GM12878 (cell line): Measurements from ENCODE around the gene LINGO1. TPM values are rescaled to one million over a fixed set of nuclear protein-coding genes. Genes with fewer than 3 reads are reported as not detected.

Experiments used
- ATAC-seq: fragments of 200-7000 bp; cut with Tn5 transposase; 3 replicates; pipeline ENCODE4 v1.9.1; 2020; ENCODE audit warnings: mild to moderate bottlenecking, moderate library complexity
- BruUV-seq: library from RNA; stranded (reverse); fragments of 400-500 nt; replicated peaks from 2 replicates; lab custom pipeline; 2021; lab: Mats Ljungman, UMichigan
- CTCF ChIA-PET: fragments of 300-600 bp; sonication (Branson Sonifier 250); formaldehyde crosslinking; extraction: SDS; loops from one replicate; lab custom pipeline; 2021; ENCODE audit warnings: inconsistent platforms; lab: Yijun Ruan, JAX
- POLR2A ChIA-PET: fragments of 350-600 bp; formaldehyde crosslinking; extraction: SDS; loops from one replicate; lab custom pipeline; 2021; ENCODE audit warnings: inconsistent platforms; lab: Charles Lee
- RAD21 ChIA-PET: fragments of 300-600 bp; sonication (Branson Sonifier 250); formaldehyde crosslinking; loops from one replicate; lab custom pipeline; 2023; ENCODE audit warnings: antibody characterized with exemption; ENCODE audit not compliant: unreplicated experiment; lab: Charles Lee
- SMC1A ChIA-PET: fragments of 300-600 bp; sonication (Branson Sonifier 250); formaldehyde crosslinking; loops from one replicate; lab custom pipeline; 2023; ENCODE audit not compliant: unreplicated experiment, uncharacterized antibody; lab: Charles Lee
- DNase-seq: peaks from one replicate; pipeline ENCODE4 v3.0.0-alpha.2; 2011; ENCODE audit warnings: low read depth, low spot score
- FAIRE-seq: peaks from 3 replicates; lab custom pipeline; 2011; peaks lifted over from hg19 to GRCh38; lab: Jason Lieb, UNC
- H2AFZ ChIP-seq: 2 replicates; pipeline ENCODE4 v1.6.0; 2011; ENCODE audit warnings: low read depth, low read length, control low read depth; ENCODE audit not compliant: control insufficient read depth
- H3K27ac ChIP-seq: 2 replicates; pipeline ENCODE4 v1.5.1; 2011; ENCODE audit warnings: control low read depth; ENCODE audit not compliant: control insufficient read depth, insufficient read depth
- H3K27me3 ChIP-seq, 2 experiments: replicated peaks in 1 of 2; 2 replicates each; pipeline versions ENCODE4 v1.6.0 to v1.6.1; 2011; ENCODE audit warnings: low read length in 1 of 2; ENCODE audit not compliant: control insufficient read depth in 2 of 2, insufficient read depth in 2 of 2
- H3K36me3 ChIP-seq, 2 experiments: 2 replicates each; pipeline ENCODE4 v1.5.1; 2011; ENCODE audit warnings: low read length in 1 of 2; ENCODE audit not compliant: control insufficient read depth in 2 of 2, insufficient read depth in 2 of 2
- H3K4me1 ChIP-seq: 2 replicates; pipeline ENCODE4 v1.6.1; 2011; ENCODE audit warnings: mild to moderate bottlenecking, low read length, moderate library complexity, mixed read lengths; ENCODE audit not compliant: control insufficient read depth, insufficient read depth
- H3K4me2 ChIP-seq: 2 replicates; pipeline ENCODE4 v1.6.0; 2011; ENCODE audit warnings: control low read depth; ENCODE audit not compliant: control insufficient read depth, insufficient read depth
- H3K4me3 ChIP-seq: fragments of 200-600 bp; sonication (generic); 2 replicates; pipeline ENCODE4 v1.5.1; 2016
- H3K79me2 ChIP-seq: 2 replicates; pipeline ENCODE4 v1.6.0; 2011; ENCODE audit warnings: low read length; ENCODE audit not compliant: control insufficient read depth, insufficient read depth
- H3K9ac ChIP-seq: 2 replicates; pipeline ENCODE4 v1.8.0; 2011; ENCODE audit warnings: low read length, control low read depth, mixed read lengths; ENCODE audit not compliant: control insufficient read depth, insufficient read depth
- H3K9me3 ChIP-seq: replicated peaks from 3 replicates; pipeline ENCODE4 v1.5.1; 2011; ENCODE audit warnings: mild to moderate bottlenecking, low read length; ENCODE audit not compliant: control insufficient read depth, insufficient read depth
- H4K20me1 ChIP-seq: 2 replicates; pipeline ENCODE4 v1.6.0; 2011; ENCODE audit not compliant: control insufficient read depth, insufficient read depth
- ATF2 ChIP-seq: IDR thresholded peaks from 2 replicates; pipeline ENCODE4 v1.6.1; 2012; ENCODE audit warnings: low read length, inconsistent platforms
- ATF3 ChIP-seq: IDR thresholded peaks from 2 replicates; pipeline ENCODE4 v1.6.1; 2011; ENCODE audit warnings: low read depth, mild to moderate bottlenecking, low read length, moderate library complexity, borderline replicate concordance; ENCODE audit errors: extremely low read depth
- CUX1 ChIP-seq: IDR thresholded peaks from 2 replicates; pipeline ENCODE4 v1.6.1; 2012; ENCODE audit warnings: improper control_type of control experiment, low read depth, low read length; ENCODE audit not compliant: insufficient replicate concordance
- E2F4 ChIP-seq: IDR thresholded peaks from 2 replicates; pipeline ENCODE4 v1.6.1; 2012; ENCODE audit warnings: low read depth, low read length, improper control_type of control experiment
- ETV6 ChIP-seq, 2 experiments: fragments of 450-650 bp in 1 of 2; IDR thresholded peaks in 1 of 2; conservative IDR thresholded peaks in 1 of 2; 2 replicates each; pipeline ENCODE4 v1.6.1; 2014; ENCODE audit warnings: antibody characterized with exemption in 1 of 2, borderline replicate concordance in 1 of 2, low read depth in 1 of 2, mild to moderate bottlenecking in 1 of 2, moderate library complexity in 1 of 2
- FOXK2 ChIP-seq: fragments of 450-650 bp; IDR thresholded peaks from 2 replicates; pipeline ENCODE4 v1.6.1; 2017; ENCODE audit warnings: mild to moderate bottlenecking, moderate library complexity
- MAX ChIP-seq: IDR thresholded peaks from 2 replicates; pipeline ENCODE4 v1.6.1; 2012; ENCODE audit warnings: low read depth, low read length, improper control_type of control experiment
- NBN ChIP-seq: fragments of 450-650 bp; IDR thresholded peaks from 2 replicates; pipeline ENCODE4 v1.6.1; 2016
- RAD21 ChIP-seq: IDR thresholded peaks from 2 replicates; pipeline ENCODE4 v1.6.1; 2011; ENCODE audit warnings: mild to moderate bottlenecking, low read depth, low read length, moderate library complexity; ENCODE audit not compliant: insufficient read depth
- SMAD1 ChIP-seq: fragments of 450-650 bp; IDR thresholded peaks from 2 replicates; pipeline ENCODE4 v1.6.1; 2018; ENCODE audit warnings: mild to moderate bottlenecking, low read depth; ENCODE audit not compliant: partially characterized antibody
- SRF ChIP-seq, 2 experiments: IDR thresholded peaks; 2 replicates each; pipeline ENCODE4 v1.6.1; 2011; ENCODE audit warnings: low read depth in 2 of 2, low read length in 2 of 2, mild to moderate bottlenecking in 1 of 2, moderate library complexity in 1 of 2
- TCF3 ChIP-seq: IDR thresholded peaks from 2 replicates; pipeline ENCODE4 v1.6.1; 2012; ENCODE audit warnings: low read depth, mild to moderate bottlenecking, low read length, borderline replicate concordance; ENCODE audit not compliant: insufficient read depth
- ZBED1 ChIP-seq: IDR thresholded peaks from 2 replicates; pipeline ENCODE4 v1.6.1; 2016; ENCODE audit warnings: borderline replicate concordance
- ZNF24 ChIP-seq: fragments of 450-650 bp; IDR thresholded peaks from 2 replicates; pipeline ENCODE4 v1.6.1; 2017; ENCODE audit warnings: antibody characterized with exemption, mild to moderate bottlenecking
- ZSCAN29 ChIP-seq: fragments of 450-650 bp; IDR thresholded peaks from 2 replicates; pipeline ENCODE4 v1.6.1; 2017; ENCODE audit warnings: mild to moderate bottlenecking, moderate library complexity
- WGBS: methylation state at CpG from one replicate; pipeline ENCODE4 v1.1.6; 2016; ENCODE audit warnings: low lambda C conversion rate; ENCODE audit not compliant: insufficient replicate concordance, insufficient coverage; ENCODE audit errors: missing lambda C conversion rate; 5-methylcytosine and 5-hydroxymethylcytosine counted together
- in situ Hi-C: fragments of 300-500 bp; cut with MboI; formaldehyde crosslinking; loops from 9 replicates; pipeline ENCODE4 v1.14.3; 2018; ENCODE audit warnings: mixed read lengths
- intact Hi-C: fragments of 100-400 bp; cut with micrococcal nuclease; formaldehyde crosslinking; loops from one replicate; pipeline ENCODE4 v1.14.2; 2022; ENCODE audit not compliant: unreplicated experiment
- polyA plus RNA-seq, 11 experiments: library from polyadenylated mRNA; depleted of rRNA in 4 of 11; unstranded in 6 of 11; stranded (reverse) in 5 of 11; fragments of >200 nt; fragmentation: Nextera tagmentation in 4 of 11; fragmentation: Illumina TruSeq in 1 of 11; extraction: Ambion mirVana in 4 of 11; extraction: Trizol in 1 of 11; gene quantifications; 1 replicate in 1 of 11; 2 replicates in 10 of 11; pipeline versions ENCODE4 v1.2.1 to v1.2.3, GENCODE V29; 2011 to 2016; ENCODE audit warnings: inconsistent platforms in 2 of 11, missing spikeins in 2 of 11, low read depth in 1 of 11
- total RNA-seq, 4 experiments: library from RNA; depleted of rRNA in 3 of 4; stranded (reverse); fragments of >200 nt in 3 of 4; fragmentation: Illumina TruSeq in 1 of 4; extraction: Trizol in 1 of 4; gene quantifications; 2 replicates each; pipeline versions ENCODE4 v1.2.1 to v1.2.3, GENCODE V29; 2013 to 2021

Gene LINGO1
- total and polyA plus RNA-seq, 10 of the 15 experiments (the other 5 are each of a cell fraction or from before 2014, with no cell fraction given) = 0.04 to 3.9 (median 0.17) TPM; not detected in 6

- no peaks in the 10 kb centered on the region for H3K9me3 ChIP-seq
- WGBS = 22% methylated on average over 8 of the region's 8 CpGs
- H3K27me3 ChIP-seq = no peaks in the 10 kb centered on the region
- ATAC-seq (no peak), FAIRE-seq (no peak), DNase-seq (no peak)
- in situ Hi-C loops = loop anchor here (25.0 kb wide), 1 partner anchor 167 kb away; no protein-coding TSS in a partner anchor
- ChIA-PET SMC1A (interaction anchor here (0.9 kb wide), 1 partner anchor 10 kb away, joined by 3 read pairs; no protein-coding TSS in a partner anchor), POLR2A (no interaction called here), CTCF (interaction anchor here (1.0 to 2.7 kb wide), 5 partner anchors 9 to 671 kb away, joined by 4 to 10 read pairs (median 5); no protein-coding TSS in a partner anchor), RAD21 (interaction anchor here (0.5 to 0.6 kb wide), 2 partner anchors 233 to 255 kb away, joined by 3 read pairs; no protein-coding TSS in a partner anchor)
- H2AFZ ChIP-seq = no peak overlapping the region
- no peak overlapping the region for H3K4me3 ChIP-seq
- TF ChIP-seq ATF2 (no peak), FOXK2 (no peak), TCF3 (no peak), MAX (no peak), ZBED1 (no peak), SMAD1 (no peak), SRF (IDR thresholded peaks at IDR 0.05; ENCODE audit: low read depth in 2 of 2, low read length in 2 of 2) (no peak), ZNF24 (no peak), ZSCAN29 (no peak), ATF3 (no peak), RAD21 (no peak), E2F4 (no peak), ETV6 (conservative IDR thresholded peaks at IDR 0.05 in 1 of 2, IDR thresholded peaks at IDR 0.05 in 1 of 2; ENCODE audit: borderline replicate concordance in 1 of 2, low read depth in 1 of 2) (no peak), CUX1 (no peak), NBN (no peak)
- H3K27ac ChIP-seq = no peak overlapping the region
- no TSS peak for BruUV-seq
- H4K20me1 ChIP-seq = no peaks in the 10 kb centered on the region
- H3K79me2 ChIP-seq = no peaks in the 10 kb centered on the region
- H3K4me2 ChIP-seq = no peak overlapping the region
- no peaks in the 10 kb centered on the region for H3K4me1 ChIP-seq
- H3K9ac ChIP-seq = no peak overlapping the region
- intact Hi-C loops = no loop called here
- no peaks in the 10 kb centered on the region for H3K36me3 ChIP-seq
These were observed 12.9 kb upstream of the LINGO1 start for GRCh38 chr15:77645602-77646001.
